DND-41 (cell line): ENCODE data around the gene PPP2R2B.

Experiments used
- CTCF ChIP-seq: IDR thresholded peaks from 2 replicates; pipeline ENCODE4 v1.5.1; 2012; ENCODE audit warnings: borderline replicate concordance, low read length, moderate library complexity, mild to moderate bottlenecking; ENCODE audit not compliant: poor library complexity, severe bottlenecking; ENCODE audit errors: extremely low read depth
- EZH2 ChIP-seq: IDR thresholded peaks from 3 replicates; pipeline ENCODE4 v1.6.1; 2012; ENCODE audit warnings: borderline replicate concordance, low read depth, mild to moderate bottlenecking, moderate library complexity, low read length, inconsistent platforms; ENCODE audit not compliant: severe bottlenecking

- TF ChIP-seq CTCF (no peak), EZH2 (no peak)
These were observed 12.3 kb downstream of the PPP2R2B start for GRCh38 chr5:146866263-146866662.
